HG02642 (cell line): ENCODE measurements around the gene CEBPG.

Source experiments
- ATAC-seq: cut with Tn5 transposase; IDR thresholded peaks from one replicate; pipeline ENCODE4 v1.9.1; 2021; ENCODE audit warnings: mild to moderate bottlenecking; ENCODE audit not compliant: unreplicated experiment, poor library complexity

The CEBPG gene

DNA sequence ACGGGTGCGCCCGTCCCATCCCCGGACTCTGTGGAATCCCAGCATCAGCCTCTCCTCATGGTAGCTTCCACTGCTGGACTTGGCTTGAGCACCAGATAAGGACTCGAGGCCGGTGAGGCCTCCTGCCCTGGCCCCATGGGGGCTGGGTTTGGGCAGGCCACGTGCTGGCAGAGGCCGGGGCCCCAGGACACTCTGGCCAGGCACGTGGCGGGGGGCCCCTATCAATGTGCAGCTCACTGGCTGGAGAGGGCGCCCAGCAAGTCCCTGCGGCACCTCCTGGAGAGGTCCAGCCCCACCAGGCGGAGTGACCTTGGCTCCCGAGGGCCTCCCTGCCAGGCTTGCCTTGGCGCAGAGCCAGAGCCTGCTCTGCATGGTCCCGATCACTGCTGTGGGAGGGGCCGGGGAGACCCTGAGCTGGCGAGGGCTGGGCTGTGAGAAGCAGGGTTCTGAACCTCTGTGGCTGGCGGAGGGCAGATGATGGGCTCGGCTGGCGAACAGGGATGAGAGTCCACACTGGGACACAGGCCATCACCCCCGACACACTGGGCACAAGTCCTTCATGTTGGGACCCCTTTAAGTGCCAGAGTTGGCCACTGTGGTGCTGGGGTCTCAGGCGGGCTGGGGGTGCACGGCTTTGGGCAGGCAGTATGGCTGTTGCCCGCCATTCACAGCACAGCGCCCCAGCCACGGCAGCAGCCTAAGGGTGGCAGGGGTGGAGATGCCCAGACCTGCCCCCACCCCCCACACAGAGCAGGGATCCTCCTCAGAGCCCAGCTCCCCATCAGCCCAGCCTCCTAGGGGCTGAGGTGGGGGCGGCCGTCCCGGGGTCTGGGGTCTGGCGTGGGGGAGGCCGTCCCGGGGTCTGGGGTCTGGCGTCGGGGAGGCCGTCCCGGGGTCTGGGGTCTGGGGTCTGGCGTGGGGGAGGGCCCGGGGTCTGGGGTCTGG is 19.1 kb downstream of the CEBPG start:
- no peak for ATAC-seq

DNA sequence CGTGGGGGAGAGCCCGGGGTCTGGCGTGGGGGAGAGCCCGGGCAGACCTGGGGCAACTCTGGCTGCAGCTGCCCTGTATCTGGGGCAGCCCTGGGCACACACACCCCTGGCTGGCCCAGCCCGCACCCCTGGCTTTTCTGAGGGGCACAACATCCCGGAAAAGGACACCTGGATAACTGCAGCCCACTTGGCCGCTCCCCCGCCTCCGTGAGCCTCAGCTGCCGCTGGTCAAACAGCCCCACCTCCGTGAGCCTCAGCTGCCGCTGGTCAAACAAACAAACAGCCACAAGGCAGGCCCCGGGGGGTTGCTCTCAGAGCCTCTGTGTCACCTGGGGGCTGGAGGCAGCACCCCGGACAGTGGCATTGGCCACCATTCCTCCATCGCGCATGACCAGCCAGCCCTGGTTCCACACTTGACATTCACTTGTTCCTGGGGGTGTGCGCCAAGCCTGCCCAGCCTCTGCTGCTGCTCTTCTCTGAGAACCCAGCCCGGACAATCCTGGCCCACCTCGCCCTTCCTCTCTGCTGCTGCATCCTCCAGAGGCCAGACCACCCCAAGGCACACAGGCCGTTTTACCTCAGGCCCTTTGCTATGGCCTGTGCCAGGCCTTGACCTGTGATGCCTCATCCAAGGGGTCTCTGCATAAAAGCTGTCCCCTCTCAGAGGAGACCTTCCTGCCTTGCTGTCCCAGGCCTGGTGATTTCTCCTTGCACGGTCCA is 19.9 kb downstream of the CEBPG start:
- no peak for ATAC-seq

DNA sequence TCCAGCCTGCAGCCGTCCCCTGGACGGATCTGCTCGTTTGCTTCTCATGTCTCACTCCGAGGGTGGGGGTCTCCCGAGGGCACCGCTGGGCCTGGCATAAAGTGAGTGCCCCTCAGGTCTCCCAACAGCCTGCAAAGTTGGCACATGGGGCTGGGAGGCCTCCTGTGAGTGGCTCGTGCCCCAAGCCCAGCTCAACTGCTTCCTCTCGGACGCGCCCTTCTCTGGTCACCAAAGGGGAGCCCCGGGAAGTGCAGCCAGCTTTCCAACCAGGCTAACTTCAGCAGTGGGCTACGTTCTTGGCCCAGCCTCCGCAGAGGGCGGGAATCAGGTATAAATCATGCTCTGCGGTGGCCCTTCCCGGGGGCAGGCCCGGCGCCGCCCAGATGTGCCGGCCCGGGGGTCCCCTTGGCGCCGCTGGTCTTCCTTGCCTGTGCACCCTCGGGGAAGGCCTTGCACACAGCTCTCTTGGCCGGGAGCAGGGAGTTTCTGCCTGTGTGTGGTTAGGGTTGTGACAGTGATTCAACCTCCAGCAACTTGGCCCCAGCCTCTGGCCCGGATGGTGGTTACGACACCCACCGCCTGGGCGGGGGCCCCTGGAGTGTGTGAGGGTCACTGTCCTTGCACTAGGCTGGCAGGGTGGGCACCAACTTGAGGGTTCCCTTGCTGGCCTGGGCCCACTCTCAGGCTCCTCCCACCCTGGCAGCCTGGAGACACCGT is 20.7 kb downstream of the CEBPG start:
- ATAC-seq = no peak

DNA sequence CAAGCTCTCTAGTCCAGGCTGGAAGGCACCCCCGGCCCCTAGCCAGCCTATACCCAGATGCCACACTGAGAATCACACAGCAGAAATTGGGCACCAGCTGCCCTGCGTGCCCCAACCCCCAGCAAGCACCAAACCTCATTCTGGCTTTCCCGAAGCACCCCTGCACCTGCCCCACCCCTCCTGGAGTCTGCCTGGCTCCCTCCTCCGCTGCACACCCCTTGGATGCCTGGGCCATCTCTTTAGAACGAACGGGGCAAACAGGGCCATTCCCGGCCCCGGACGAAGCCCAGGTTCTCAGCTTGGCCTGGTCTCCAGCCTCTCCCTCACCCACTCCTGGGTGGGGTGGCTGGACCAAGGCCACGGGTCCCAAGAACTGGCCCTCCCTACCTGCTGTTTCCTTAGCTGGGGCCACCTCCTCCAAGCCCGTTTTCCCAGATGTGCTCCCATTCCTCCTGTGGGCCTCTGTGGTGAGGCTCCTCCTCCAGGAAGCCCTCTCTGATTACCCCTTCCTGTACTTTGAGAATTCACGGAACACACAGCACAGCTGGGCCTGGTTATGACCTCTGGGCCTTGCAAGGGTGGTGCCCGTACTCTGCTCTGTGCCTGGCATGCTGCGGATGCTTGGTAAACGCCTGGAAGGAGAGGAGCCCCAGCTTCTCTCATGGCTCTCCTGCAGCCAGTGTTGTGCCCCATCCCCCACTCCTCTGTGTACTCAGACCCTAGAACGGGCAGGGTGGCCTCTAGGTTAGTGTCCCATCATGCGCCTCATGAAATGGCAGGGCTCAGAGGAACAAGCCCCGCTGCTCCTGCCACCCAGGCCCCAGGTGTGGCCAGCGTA is 21.4 kb downstream of the CEBPG start:
- no peak for ATAC-seq

DNA sequence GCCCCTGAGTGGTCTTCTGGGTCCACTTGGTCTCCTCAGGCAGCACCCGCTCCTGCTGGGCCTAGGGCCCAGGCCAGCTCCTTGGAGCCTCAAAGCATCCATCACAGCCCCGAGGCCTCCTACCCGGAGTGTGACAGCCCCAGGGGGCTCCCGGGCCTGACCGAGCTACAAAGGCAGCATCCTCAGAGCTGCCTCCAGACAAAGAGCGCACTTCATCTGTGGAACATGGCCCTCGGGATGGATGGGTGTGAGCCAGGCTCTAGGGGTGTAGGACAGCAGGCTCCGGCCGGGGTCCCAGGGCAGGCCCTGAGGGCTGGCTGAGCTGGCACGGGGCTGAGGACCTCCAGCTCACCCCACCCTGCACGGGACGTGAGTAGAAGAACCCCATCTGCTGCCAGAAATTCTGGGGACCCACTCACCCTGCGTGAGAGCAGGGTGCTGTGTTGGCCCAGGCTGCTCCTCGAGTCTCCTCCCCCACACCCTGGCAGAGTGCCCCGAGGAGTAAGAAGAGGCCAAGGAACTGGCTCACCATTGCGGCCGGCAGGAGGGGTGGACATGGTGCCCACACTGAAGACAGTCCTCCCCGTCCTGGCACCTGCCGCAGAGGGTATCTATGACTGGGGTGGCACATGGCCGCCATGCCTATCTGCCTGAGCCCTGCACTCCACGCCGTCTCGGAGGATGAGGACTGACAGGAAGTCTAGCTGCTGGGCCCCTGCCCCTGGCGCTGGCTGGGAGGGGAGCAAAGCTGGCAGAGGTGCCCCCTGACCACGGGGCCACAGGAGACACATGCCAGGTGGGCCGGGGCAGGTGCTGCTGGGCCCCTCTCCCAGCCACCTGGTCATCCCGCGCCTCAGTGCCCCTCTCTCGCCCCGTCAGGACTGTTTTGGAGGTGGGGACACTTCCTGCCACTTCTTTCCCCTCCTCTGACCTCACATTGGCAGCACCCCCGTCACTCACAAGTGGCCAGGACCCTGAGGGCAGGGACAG is 22.3 kb downstream of the CEBPG start:
- no peak for ATAC-seq

DNA sequence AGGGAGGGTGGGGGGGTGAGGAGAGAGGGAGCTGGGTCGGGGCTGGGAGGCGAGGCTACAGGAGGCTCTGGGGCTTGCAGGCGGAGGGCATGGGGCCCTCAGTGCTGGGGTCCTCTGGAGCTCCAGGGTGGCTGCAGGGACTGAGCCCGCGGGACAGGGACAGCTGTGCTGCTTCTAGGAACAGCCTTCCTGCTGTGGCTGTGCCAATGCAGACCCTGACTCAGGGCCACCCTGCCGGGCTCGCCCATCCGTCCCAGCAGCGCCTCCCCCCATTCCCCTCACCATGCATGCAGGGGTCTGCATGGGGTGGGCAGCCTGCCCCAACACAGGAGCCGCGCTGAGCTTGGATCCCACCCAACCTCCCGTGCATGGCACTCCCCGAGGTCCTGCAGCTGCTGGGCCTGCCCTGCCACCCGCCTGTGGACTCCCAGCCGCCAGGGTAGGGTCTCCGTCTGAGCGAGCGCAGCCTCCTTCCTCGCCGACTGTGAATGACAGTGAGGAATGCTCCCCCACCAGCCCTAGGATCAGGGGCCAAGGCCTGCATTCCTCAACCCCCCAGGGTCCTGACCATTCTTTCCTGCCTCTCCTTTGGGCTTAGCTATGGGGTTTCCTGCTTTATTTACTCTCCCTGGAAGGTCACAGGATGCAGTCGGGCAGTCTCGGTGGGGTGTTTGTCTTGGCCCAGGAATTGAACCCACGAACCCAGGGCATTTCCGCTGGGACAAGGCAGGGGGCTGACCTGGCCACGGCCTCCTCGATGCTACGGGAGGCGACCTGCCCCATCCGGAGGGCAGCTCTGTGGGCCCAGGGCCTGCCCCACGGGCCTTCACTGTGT is 23.4 kb downstream of the CEBPG start:
- no peak for ATAC-seq

DNA sequence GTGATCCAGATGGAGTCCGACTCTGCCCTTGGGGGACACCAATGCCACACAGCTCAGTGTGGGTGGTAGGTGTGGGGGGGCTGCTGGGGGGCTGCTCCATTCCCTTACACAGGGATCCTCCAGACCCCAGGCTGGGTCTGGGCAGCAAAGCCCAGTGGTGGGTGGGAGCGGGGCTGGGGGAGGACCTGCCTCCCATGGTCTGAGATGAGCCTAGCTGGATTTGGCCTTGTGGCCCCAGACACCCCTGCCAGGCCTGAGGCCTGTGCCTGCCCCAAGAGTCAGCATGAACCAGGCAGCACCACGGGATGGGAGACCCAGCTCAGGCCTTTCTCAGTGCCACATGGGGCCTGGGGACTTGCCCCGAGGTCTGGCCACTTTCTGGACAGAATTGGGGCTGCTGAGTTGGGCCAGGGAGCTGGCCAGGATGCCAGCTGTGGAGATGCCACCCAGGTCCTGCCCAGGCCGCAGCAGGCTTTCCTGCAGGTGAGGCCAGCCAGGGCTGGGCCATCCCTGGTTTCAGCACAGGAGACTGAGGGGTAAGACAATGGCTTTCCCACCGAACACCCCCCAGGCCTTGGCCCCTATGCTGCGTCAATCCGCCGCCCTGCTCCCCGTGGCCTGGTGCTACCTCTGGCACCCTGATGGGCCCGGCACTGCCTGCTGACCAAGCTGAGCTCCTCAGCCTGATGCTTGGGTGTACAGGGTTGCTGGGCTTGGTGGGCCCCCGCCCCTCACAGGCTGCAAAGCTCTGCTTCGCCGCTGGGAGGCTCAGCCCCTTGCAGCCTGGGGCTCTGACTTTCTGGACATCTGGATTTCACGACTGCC is 24.2 kb downstream of the CEBPG start:
- no peak for ATAC-seq

DNA sequence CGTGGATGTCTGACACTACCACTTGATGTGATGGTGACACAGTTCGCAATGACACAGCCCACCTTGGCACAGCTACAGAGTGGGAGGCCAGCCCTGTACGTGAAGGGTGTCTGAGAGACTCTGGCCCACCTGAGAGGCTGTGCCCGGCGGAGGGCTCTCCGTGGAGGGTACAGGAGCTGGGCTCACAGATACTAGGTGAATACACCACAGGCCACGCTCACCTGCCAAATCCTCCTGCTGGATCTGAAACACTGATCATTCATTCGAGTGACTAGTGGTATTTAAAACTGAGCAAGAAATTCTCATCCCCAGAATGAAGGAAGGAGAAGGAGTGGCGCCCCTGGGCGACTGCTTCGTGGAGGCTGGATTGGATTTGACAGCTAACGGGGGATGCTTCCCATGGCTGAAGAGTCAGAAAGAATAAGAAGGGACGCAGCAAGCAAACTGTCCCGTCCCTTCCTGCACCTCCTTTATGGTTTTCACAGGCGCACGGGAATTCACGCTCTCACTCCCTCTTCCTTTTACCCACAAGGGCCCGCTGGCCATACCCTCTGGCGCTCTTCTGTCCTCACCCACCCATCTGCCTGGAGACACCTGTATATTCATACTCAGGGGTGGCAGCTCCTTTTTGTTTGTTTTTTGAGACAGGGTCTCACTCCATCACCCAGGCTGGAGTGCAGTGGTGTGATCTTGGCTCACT is 25.0 kb downstream of the CEBPG start:
- no peak for ATAC-seq

DNA sequence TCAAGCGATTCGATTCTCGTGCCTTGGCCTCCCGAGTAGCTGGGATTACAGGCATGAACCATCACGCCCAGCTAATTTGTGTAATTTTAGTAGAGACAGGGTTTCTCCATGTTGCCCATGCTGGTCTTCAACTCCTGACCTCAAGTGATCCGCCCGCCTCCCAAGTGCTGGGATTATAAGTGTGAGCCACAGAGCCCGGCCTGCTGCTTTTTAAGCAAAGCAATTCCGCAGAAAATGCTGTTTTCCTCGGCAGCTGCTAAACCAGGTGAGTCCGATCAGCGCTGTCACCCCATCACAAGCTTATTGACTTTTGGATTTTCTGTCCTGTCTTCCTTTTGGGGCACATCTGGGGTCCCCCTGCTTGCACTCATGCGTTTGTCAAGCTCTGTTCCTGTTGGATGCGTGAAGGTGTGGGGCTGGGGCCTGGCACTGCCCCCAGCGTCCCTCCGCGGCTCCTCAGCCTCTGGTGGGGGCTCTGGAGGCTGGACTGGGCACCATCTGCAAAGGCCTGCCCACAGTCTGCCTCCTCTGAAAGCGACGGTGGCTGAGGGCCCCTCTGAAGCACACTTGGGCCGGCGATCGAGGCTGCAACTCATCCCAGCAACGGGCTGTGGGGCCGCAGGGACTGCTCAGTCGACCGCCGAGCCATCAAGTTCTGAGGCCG is 25.7 kb downstream of the CEBPG start:
- no peak for ATAC-seq

DNA sequence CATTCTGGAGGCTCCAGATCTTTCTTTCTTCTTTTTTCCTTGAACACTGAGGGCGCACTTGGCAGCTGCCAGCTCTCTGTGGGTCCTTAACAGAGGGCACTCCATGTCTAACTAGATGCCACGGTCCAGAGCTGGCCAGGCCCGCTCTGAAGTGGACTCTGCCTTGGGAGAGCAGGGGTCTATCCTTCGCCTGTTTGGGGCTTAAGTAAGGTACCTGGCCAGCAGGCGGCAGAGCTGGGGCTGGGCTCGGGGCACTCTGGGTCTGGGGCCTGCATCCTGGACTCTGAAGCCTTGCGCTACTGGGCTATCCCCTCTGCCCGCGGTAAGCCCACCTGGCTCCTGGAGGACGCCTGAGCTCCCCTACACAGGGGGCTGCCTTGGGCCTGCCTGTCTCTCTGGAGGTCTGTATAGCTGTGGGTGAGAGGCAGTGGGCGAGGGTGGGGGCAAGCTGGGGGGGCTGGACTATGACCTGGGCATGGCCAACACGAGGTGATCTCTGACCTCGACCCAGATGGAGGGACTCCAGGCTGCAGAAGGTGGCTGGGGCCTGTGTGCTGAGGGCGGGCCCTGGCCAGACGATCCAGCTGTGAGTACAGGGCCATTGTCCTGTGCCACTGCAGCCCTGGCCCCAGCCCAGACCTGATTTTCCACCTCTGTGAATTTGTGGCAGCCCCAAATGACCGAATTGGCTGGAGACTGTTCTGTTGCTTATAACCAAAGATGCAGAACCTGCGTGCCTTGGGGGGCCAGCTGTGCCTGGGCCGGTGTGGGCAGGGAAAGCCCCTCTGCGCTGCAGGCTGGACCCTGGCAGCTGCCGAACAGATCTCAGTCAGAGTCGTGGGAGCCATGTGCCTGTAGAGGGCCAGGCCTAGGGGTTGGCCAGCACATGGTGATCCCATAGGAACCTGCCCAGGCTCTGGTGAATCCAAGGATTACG is 26.5 kb downstream of the CEBPG start:
- no peak for ATAC-seq

DNA sequence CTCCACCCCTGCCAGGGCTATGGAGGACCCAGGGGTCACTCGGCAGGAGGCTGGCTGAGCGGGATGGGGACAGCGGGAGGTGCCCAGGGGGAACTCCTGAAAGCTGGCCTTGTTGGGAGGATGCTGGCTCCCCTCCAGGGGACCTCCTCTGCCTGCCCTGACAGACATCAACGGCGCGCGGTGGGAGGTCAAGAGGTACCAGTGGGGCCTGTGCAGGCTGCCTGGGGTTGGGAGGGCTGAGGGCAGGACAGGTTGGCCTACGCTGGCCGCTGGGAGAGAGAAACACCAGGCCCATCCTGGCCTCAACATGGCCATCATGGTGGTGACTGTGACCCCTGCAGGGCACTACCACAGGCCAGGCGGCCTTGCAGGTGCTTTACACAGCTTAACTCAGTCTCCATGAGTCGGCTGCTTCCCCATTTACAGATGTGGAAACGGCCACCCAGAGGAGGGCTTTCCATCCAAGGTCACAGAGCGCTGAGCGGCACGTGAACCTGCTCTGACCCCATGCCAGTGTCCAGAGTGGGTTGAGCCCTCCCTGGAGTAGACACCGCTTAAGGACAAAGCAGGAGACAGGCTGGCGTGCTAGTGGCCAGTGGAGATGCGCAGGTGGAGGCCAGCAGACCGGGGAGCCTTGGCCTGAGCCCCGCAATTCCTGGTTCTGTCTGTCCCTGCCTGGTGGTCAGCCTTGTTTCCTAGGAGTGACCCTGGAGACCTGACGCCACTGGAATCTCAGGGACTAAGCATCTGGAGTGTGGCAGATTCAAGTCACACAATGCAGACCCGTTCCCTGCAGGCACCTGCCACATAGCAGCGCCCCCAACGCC is 27.6 kb downstream of the CEBPG start:
- no peak for ATAC-seq

DNA sequence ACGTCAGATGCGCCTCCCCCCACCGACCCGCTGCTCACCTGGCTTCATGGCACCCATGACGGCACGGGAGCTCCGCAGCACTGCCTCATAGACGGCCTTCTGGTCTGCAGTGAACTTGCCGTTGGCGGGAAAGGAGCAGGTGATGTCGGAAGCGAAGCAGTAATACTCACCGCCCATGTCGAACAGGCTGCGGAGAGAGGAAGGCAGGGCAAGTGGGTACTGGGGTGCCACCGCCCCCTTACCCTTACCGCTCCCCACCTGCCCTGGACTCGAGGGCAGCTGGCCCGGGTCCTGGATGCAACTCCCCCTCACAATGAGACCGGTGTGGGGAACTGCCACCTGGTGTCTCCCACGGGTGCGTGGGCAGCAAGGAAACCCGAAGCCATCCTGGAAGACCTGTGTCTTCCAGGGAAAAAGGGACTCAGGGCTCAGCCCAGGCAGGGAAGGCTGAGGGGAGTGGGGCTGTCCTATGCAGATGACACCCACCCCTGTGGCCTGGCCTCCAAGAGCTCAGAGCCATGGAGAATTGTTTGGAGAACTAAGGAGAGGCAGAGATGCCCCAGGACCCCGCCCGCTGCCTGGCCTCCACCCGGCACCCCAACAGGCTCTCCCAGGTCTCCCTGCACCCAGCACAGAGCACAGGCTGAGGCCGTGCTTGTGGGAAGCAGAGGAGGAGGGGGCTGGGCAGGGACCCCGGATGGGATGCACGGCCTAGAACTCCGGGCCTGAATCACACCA is 28.3 kb downstream of the CEBPG start:
- ATAC-seq = no peak

DNA sequence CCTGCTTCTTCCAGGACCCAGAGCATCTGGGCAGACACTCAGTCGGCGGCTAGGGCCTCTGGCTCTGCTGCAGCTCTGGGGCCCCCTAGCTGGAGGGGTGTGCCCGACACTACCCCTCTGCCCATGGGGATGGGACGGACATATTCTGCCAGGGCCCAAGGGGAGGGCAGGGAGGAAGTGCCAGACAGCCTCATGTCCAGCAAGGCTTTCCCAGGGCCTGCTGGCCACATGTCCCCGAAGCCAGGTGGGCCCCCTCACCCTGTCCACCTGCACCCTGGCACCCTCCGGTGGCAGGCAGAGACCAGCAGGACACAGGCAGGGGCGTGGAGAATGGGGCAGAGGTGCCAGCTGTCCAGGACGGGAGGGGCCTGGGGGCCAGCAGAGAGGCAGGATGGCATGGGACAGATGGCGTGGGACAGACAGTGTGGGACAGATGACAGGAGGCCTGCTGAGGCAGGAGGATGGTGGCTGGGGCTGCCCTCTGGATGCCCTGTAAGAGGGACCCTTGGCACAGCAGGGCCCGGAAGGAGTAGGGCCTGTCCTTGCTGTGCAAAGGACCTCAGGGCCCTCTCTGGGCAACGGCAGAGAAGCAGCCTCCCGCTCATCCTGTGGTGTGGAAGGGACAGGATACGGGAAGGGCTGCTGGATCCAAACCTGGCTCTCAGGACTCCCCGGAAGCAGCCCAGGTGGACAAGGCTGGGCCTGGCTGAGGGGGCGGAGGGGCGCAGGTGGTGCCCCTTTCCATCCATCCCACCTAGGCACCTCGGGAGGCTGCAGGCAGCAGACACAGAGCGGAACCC is 29.1 kb downstream of the CEBPG start:
- no peak for ATAC-seq
